ENCODE results near the gene CPT1C.

Gene CPT1C

DNA sequence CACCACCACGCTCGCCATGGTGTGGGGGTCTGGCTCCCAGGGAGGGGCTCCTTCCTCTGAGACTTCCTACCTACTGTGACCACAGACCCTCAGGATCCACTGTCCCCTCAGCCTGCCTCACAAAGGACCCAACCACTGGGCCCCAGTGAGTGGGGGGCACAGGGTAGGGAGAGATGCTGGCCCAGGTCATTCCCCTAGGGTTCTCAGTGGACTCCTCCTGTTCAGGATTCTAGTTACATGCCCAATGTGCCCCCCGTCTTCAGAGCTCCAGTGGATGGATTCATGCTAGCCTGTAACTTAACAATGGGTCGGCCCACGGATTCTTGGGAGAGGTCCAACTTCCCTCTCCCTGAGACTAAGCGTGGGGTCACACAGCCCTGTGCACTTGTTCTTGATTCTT, 72.3 kb downstream of the CPT1C start, which contains the start of gene TSKS:
TSS of gene TSKS (minus strand) at position 77 of the 400 bp plus-strand sequence. CDS start at position 18, 59 bp downstream.
- H3K9ac ChIP-seq (ENCODE audit: low read depth, low read length): no peak within 1 kb of the TSS
- H3K36me3 ChIP-seq (ENCODE audit: insufficient read depth, low read length): no peaks in the 10 kb centered on the region
- H3K27me3 ChIP-seq (ENCODE audit: insufficient read depth, low read length): no peaks in the 10 kb centered on the region
- no peak within 1 kb of the TSS for H3K4me3 ChIP-seq (ENCODE audit: low read length)
- H3K27ac ChIP-seq (ENCODE audit: low read depth, low read length): no peak within 1 kb of the TSS
- H3K9me3 ChIP-seq (ENCODE audit: insufficient read depth, low read depth, low read length): no peaks in the 10 kb centered on the region
- WGBS: 93% methylated on average over 6 of the region's 6 CpGs
- peaks cover 8% of the 10 kb centered on the region for H3K4me1 ChIP-seq (ENCODE audit: insufficient read depth, low read length)
